ENCODE results near the gene TMEM203.

GRCh38 chr9:137216188-137216965 is 10.9 kb upstream of the TMEM203 start:
- TF ChIP-seq POLR2A (IDR thresholded peaks at IDR 0.05) (no peak), POLR2AphosphoS5 (IDR thresholded peaks at IDR 0.05) (no peak), CTCF (IDR thresholded peaks at IDR 0.05) (no peak)
